Mucosa of rectum (tissue), 2 donors: ENCODE results near the gene HGFAC.
A peak's percentile ranks its signal among the peaks of the same experiment; 100 is the strongest.

Source experiments
- H3K27ac ChIP-seq, 2 donors: one replicate each; pipeline ENCODE4 v1.7.0; 2013; ENCODE audit warnings: inconsistent platforms in 2 of 2, low read depth in 2 of 2, low read length in 2 of 2
- H3K27me3 ChIP-seq, 2 donors: one replicate each; pipeline ENCODE4 v1.7.0; 2013; ENCODE audit warnings: low read length in 2 of 2; ENCODE audit not compliant: control insufficient read depth in 2 of 2, insufficient read depth in 2 of 2
- H3K36me3 ChIP-seq, 2 donors: one replicate each; pipeline ENCODE4 v1.7.0; 2013; ENCODE audit warnings: low read length in 2 of 2; ENCODE audit not compliant: control insufficient read depth in 2 of 2, insufficient read depth in 2 of 2
- H3K4me1 ChIP-seq, 2 donors: one replicate each; pipeline ENCODE4 v1.7.0; 2013; ENCODE audit warnings: low read length in 2 of 2, mild to moderate bottlenecking in 1 of 2; ENCODE audit not compliant: control insufficient read depth in 2 of 2, insufficient read depth in 2 of 2
- H3K4me3 ChIP-seq, 2 donors: one replicate each; pipeline ENCODE4 v1.7.0; 2013; ENCODE audit warnings: low read length in 2 of 2
- H3K9ac ChIP-seq, 2 donors: one replicate each; pipeline ENCODE4 v1.7.0; 2013; ENCODE audit warnings: low read length in 2 of 2, low read depth in 1 of 2, mild to moderate bottlenecking in 1 of 2
- H3K9me3 ChIP-seq, 2 donors: one replicate each; pipeline ENCODE4 v1.7.0; 2013; ENCODE audit warnings: low read length in 2 of 2; ENCODE audit not compliant: control insufficient read depth in 2 of 2
- donor health status: healthy.
- donor health status: Normal muscosa, but diverticular disease.

HGFAC gene

DNA sequence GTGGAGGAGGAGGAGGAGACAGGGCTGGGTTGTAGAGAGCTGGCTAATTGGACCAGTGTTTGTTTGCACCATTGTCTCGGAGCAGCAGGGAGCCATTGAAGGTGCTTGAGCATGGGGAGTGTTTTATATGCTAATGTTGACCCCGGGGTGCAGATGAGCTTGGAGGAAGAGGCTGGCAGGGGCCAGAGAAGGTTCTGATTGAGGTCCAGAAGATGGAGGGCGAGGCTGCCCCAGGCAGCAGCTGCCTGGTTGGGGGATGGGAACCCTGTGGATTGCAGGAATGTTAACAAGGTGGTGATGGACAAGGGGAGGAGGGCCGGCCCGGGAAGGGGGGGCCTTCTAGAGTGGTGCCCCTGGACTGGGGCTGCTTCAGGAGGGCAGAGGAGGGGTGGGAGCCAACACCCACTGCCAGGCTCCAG lies 39.4 kb downstream of the HGFAC start:
- no peak overlapping the region for H3K27ac ChIP-seq
- H3K4me1 ChIP-seq: peaks cover 17 to 25% of the 10 kb centered on the region in 2 donors
- no peaks in the 10 kb centered on the region for H3K9me3 ChIP-seq
- H3K9ac ChIP-seq: no peak overlapping the region
- peaks cover 17 to 33% of the 10 kb centered on the region in 2 donors for H3K27me3 ChIP-seq
- no peak overlapping the region for H3K4me3 ChIP-seq
- H3K36me3 ChIP-seq: no peaks in the 10 kb centered on the region

GRCh38 chr4:3481783-3482393 lies 40.1 kb downstream of the HGFAC start:
- Histone ChIP-seq H3K27me3 (peaks cover 17 to 33% of the 10 kb centered on the region in 2 donors), H3K4me3 (peak overlapping the region in 1 of 2 donors; percentile 35)

DNA sequence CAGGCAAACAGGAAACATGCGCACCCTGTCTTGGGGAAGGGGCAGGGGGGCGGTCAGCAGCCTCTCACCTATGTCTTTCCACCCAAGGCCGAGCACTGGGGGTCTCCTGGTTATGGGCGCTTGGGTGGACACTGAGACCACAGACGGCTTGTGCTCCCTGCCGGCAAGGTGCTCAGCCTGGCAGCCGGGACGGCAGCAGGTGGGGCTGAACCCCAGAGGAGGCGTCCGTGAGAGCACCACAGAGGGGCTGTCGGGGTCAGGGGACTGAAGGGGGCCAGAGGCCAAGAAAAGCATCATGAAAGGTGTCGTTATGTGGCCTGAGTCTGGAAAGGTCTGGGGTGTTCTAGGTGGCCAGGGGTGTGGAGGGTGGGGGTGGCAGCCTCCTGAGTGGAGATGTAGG lies 40.9 kb downstream of the HGFAC start:
- peaks cover 17 to 25% of the 10 kb centered on the region in 2 donors for H3K4me1 ChIP-seq
- no peak overlapping the region for H3K9ac ChIP-seq
- H3K4me3 ChIP-seq: no peak overlapping the region
- H3K9me3 ChIP-seq: no peaks in the 10 kb centered on the region
- peaks cover 17 to 27% of the 10 kb centered on the region in 2 donors for H3K27me3 ChIP-seq
- no peaks in the 10 kb centered on the region for H3K36me3 ChIP-seq
- H3K27ac ChIP-seq: no peak overlapping the region

More at GRCh38 chr4:3481783-3482393, 40.1 kb downstream of the HGFAC start:
- H3K36me3 ChIP-seq: no peaks in the 10 kb centered on the region
- H3K27ac ChIP-seq: peak overlapping the region in 1 of 2 donors; percentile 17
- H3K9me3 ChIP-seq: no peaks in the 10 kb centered on the region
- peak overlapping the region in 1 of 2 donors; percentile 0 for H3K9ac ChIP-seq
- peaks cover 17 to 25% of the 10 kb centered on the region in 2 donors for H3K4me1 ChIP-seq

- Histone ChIP-seq H3K9me3 (no peaks in the 10 kb centered on the region), H3K4me1 (peaks cover 17 to 25% of the 10 kb centered on the region in 2 donors), H3K4me3 (no peak overlapping the region), H3K9ac (no peak overlapping the region), H3K27me3 (peaks cover 17 to 29% of the 10 kb centered on the region in 2 donors), H3K27ac (no peak overlapping the region), H3K36me3 (no peaks in the 10 kb centered on the region)
Observed at GRCh38 chr4:3483471-3483921, 41.7 kb downstream of the HGFAC start.

GRCh38 chr4:3484057-3484973 lies 42.5 kb downstream of the HGFAC start:
- Histone ChIP-seq H3K36me3 (no peaks in the 10 kb centered on the region), H3K4me3 (peak overlapping the region; percentile 31 to 40), H3K27ac (peak overlapping the region in 1 of 2 donors; percentile 38), H3K4me1 (peaks cover 17 to 25% of the 10 kb centered on the region in 2 donors), H3K9me3 (no peaks in the 10 kb centered on the region), H3K27me3 (peaks cover 17 to 29% of the 10 kb centered on the region in 2 donors), H3K9ac (peak overlapping the region in 1 of 2 donors; percentile 42)

DNA sequence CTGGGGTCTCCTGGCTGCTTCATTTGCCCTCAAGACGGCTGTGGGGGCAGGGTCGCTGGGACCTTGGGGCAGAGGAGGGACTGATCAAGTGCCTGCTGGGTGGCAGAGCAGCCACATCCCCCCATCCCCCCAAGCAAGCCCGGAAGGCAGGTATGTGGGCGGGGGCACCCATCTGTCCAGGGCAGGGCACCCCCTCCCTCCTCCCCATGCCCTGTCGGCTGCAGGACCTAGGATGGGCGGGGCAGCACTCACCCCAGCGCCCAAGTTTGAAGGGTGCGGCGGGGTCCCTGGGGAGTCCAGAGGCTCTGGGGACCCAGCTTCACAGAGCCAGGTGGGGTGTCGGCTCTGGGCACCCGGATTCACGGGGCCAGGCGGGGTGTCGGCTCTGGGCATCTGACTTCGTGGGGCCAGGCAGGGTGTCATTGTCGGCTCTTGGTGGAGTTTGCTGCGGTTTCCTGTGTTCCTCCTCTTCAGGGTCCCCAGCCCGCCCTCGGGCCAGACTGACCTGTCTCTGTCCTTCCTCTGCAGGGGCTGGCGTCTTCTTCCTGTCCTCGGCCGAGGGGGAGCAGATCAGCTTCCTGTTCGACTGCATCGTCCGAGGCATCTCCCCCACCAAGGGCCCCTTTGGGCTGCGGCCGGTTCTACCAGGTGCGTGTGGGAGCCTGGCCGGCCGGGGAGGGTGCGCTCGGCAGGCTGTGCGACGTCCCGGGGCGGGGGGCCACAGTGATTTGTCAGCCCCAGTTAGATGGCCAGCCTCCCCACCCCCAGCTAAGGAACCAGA lies 43.4 kb downstream of the HGFAC start:
- H3K4me1 ChIP-seq: peaks cover 17 to 25% of the 10 kb centered on the region in 2 donors
- no peaks in the 10 kb centered on the region for H3K36me3 ChIP-seq
- H3K9ac ChIP-seq: peak overlapping the region in 1 of 2 donors; percentile 42
- H3K27ac ChIP-seq: peak overlapping the region in 1 of 2 donors; percentile 38
- H3K27me3 ChIP-seq: peaks cover 17 to 29% of the 10 kb centered on the region in 2 donors
- peak overlapping the region; percentile 31 to 40 for H3K4me3 ChIP-seq
- H3K9me3 ChIP-seq: no peaks in the 10 kb centered on the region

DNA sequence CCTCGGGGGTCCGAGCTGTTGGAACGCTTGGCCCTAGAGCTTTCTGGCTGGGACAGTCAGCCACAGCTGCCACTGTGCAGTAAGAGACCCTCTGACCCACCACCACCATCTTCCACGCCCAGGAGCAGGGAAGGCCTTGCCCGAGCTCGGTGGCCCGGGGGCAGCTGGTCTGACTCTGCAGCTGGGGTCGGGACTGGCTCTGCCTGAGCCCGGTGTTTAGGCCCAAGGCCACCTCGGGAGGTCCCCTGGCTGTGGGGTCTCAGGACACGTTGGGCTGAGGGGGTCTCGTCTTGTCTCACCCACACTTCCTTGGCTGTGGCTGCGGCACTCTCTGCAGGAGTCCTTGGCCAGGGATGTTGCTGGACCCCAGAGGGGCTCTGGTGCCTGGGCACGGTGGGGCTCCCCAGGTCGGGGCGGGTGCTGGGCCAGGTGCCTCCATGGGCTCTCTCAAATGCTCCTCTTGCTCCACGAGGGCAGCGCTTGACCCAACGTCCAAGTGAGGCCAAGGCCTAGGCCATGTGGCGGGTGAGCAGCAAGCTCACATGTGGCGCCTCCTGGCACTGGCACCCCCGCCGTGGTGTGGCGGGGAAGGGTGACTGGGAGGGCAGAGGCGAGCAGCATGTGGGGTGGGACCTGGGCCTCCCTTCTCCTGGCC lies 44.2 kb downstream of the HGFAC start:
- H3K4me3 ChIP-seq: no peak overlapping the region
- no peak overlapping the region for H3K9ac ChIP-seq
- no peaks in the 10 kb centered on the region for H3K36me3 ChIP-seq
- no peak overlapping the region for H3K27ac ChIP-seq
- no peaks in the 10 kb centered on the region for H3K9me3 ChIP-seq
- H3K27me3 ChIP-seq: peaks cover 17 to 29% of the 10 kb centered on the region in 2 donors
- H3K4me1 ChIP-seq: peaks cover 17 to 25% of the 10 kb centered on the region in 2 donors

DNA sequence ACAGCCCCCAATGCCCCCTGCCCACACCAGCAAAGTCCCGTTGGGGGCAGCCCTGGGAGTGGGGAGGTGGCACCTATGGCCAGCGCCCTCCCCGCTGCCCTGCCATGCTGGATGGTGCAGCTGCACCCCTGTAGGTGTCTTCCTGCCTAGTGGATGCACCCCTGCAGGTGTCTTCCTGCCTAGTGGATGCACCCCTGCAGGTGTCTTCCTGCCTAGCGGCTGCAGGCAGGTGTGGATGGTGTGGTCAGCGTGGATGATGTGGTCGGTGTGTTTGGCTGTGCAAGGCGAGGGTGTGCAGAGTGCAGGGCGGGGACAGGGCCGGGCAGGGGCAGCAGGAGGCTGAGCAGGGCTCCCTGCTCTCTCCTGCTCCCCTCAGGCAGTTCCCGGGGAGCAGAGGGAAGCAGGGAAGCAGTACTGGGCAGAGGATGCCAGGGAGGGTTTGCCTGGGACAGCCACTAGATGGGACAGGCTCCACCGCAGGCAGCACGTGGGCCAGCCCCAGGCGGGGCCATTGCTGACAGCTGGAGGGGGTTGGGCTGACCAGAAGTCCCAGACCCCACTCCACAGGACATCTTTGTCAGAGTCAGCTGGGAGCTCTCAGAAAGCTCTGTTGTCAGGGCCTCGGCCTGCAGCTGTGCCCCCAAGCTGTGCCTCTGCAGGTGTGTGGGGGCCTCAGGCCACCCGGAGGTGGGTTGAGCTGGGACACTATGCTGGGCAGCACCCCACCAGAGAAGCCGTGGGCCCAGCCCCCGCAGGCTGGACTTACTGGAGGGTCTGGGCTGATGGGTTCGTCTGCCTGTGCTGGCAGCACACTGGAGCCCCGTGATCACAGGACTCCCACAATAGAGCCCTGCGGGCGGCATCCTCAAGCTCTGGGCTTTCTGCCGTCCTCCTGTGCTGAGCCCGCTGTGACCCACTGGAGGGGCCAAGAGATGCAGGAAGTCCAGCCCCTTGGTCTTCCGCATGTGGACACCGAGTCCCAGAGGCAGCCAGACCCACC lies 45.1 kb downstream of the HGFAC start:
- H3K36me3 ChIP-seq: no peaks in the 10 kb centered on the region
- H3K9me3 ChIP-seq: no peaks in the 10 kb centered on the region
- no peak overlapping the region for H3K9ac ChIP-seq
- no peak overlapping the region for H3K27ac ChIP-seq
- H3K4me3 ChIP-seq: no peak overlapping the region
- H3K27me3 ChIP-seq: peaks cover 15 to 22% of the 10 kb centered on the region in 2 donors
- peaks cover 13 to 23% of the 10 kb centered on the region in 2 donors for H3K4me1 ChIP-seq
